Neuron (in vitro differentiated cells): ENCODE data around the gene CREB3L1.
A peak's percentile ranks its signal among the peaks of the same experiment; 100 is the strongest.

Experiments used
- H2AFZ ChIP-seq: one replicate; pipeline ENCODE4 v1.6.1; 2013; ENCODE audit warnings: low read depth, mild to moderate bottlenecking, inconsistent platforms, low read length, moderate library complexity
- H3K27me3 ChIP-seq: one replicate; pipeline ENCODE4 v1.6.1; 2013; ENCODE audit warnings: low read length; ENCODE audit not compliant: insufficient read depth
- H3K36me3 ChIP-seq: one replicate; pipeline ENCODE4 v1.6.1; 2013; ENCODE audit warnings: low read length; ENCODE audit not compliant: insufficient read depth
- H3K4me1 ChIP-seq: one replicate; pipeline ENCODE4 v1.6.1; 2013; ENCODE audit warnings: low read length; ENCODE audit not compliant: insufficient read depth
- H3K4me3 ChIP-seq: 2 replicates; pipeline ENCODE4 v1.5.1; 2013; ENCODE audit warnings: mild to moderate bottlenecking, low read length, moderate library complexity
- H3K9me3 ChIP-seq: one replicate; pipeline ENCODE4 v1.6.1; 2013; ENCODE audit warnings: low read length

Gene CREB3L1

GRCh38 chr11:46315033-46315738, 37.7 kb downstream of the CREB3L1 start:
- no peak overlapping the region for H3K4me3 ChIP-seq
- no peaks in the 10 kb centered on the region for H3K36me3 ChIP-seq
- no peaks in the 10 kb centered on the region for H3K4me1 ChIP-seq
- H3K27me3 ChIP-seq, result no peaks in the 10 kb centered on the region
- H2AFZ ChIP-seq, result no peak overlapping the region
- no peaks in the 10 kb centered on the region for H3K9me3 ChIP-seq

GRCh38 chr11:46315783-46316563, 38.5 kb downstream of the CREB3L1 start:
- Histone ChIP-seq H3K27me3 (no peaks in the 10 kb centered on the region), H3K4me3 (no peak overlapping the region), H2AFZ (no peak overlapping the region), H3K9me3 (no peaks in the 10 kb centered on the region), H3K4me1 (no peaks in the 10 kb centered on the region), H3K36me3 (no peaks in the 10 kb centered on the region)

- Histone ChIP-seq H3K9me3 (no peaks in the 10 kb centered on the region), H3K4me3 (no peak overlapping the region), H2AFZ (no peak overlapping the region), H3K4me1 (no peaks in the 10 kb centered on the region), H3K36me3 (no peaks in the 10 kb centered on the region), H3K27me3 (no peaks in the 10 kb centered on the region)
These were observed 41.6 kb downstream of the CREB3L1 start for GRCh38 chr11:46319074-46319453.

- Histone ChIP-seq H3K27me3 (peaks cover under 1% of the 10 kb centered on the region), H3K4me1 (no peaks in the 10 kb centered on the region), H3K36me3 (no peaks in the 10 kb centered on the region), H3K9me3 (no peaks in the 10 kb centered on the region), H2AFZ (no peak overlapping the region), H3K4me3 (no peak overlapping the region)
These were observed 44.3 kb downstream of the CREB3L1 start for GRCh38 chr11:46321757-46322156.

GRCh38 chr11:46322759-46323158, 45.3 kb downstream of the CREB3L1 start:
- Histone ChIP-seq H3K4me1 (no peaks in the 10 kb centered on the region), H3K9me3 (no peaks in the 10 kb centered on the region), H3K36me3 (no peaks in the 10 kb centered on the region), H2AFZ (no peak overlapping the region), H3K27me3 (peaks cover 3% of the 10 kb centered on the region), H3K4me3 (no peak overlapping the region)

GRCh38 chr11:46326813-46327416, 49.5 kb downstream of the CREB3L1 start:
- peaks cover 21% of the 10 kb centered on the region for H3K27me3 ChIP-seq
- no peak overlapping the region for H3K4me3 ChIP-seq
- peaks cover 24% of the 10 kb centered on the region for H3K4me1 ChIP-seq
- no peaks in the 10 kb centered on the region for H3K36me3 ChIP-seq
- H2AFZ ChIP-seq, result no peak overlapping the region
- no peaks in the 10 kb centered on the region for H3K9me3 ChIP-seq

GRCh38 chr11:46327829-46328228, 50.4 kb downstream of the CREB3L1 start:
- Histone ChIP-seq H3K4me3 (no peak overlapping the region), H3K36me3 (no peaks in the 10 kb centered on the region), H3K27me3 (peaks cover 30% of the 10 kb centered on the region), H3K9me3 (no peaks in the 10 kb centered on the region), H3K4me1 (peaks cover 32% of the 10 kb centered on the region), H2AFZ (no peak overlapping the region)

GRCh38 chr11:46330154-46330553, 52.7 kb downstream of the CREB3L1 start:
- Histone ChIP-seq H3K4me3 (no peak overlapping the region), H3K36me3 (no peaks in the 10 kb centered on the region), H3K27me3 (peaks cover 50% of the 10 kb centered on the region), H2AFZ (no peak overlapping the region), H3K9me3 (no peaks in the 10 kb centered on the region), H3K4me1 (peaks cover 32% of the 10 kb centered on the region)

GRCh38 chr11:46330563-46331281, 53.3 kb downstream of the CREB3L1 start:
- H3K4me3 ChIP-seq, result no peak overlapping the region
- H2AFZ ChIP-seq, result no peak overlapping the region
- peaks cover 53% of the 10 kb centered on the region for H3K27me3 ChIP-seq
- no peaks in the 10 kb centered on the region for H3K9me3 ChIP-seq
- H3K36me3 ChIP-seq, result no peaks in the 10 kb centered on the region
- peaks cover 36% of the 10 kb centered on the region for H3K4me1 ChIP-seq

GRCh38 chr11:46331282-46331984, 54.0 kb downstream of the CREB3L1 start:
- peaks cover 53% of the 10 kb centered on the region for H3K27me3 ChIP-seq
- H3K9me3 ChIP-seq, result no peaks in the 10 kb centered on the region
- H2AFZ ChIP-seq, result no peak overlapping the region
- peaks cover 38% of the 10 kb centered on the region for H3K4me1 ChIP-seq
- H3K4me3 ChIP-seq, result no peak overlapping the region
- H3K36me3 ChIP-seq, result no peaks in the 10 kb centered on the region

GRCh38 chr11:46332093-46332567, 54.7 kb downstream of the CREB3L1 start:
- H3K27me3 ChIP-seq, result peaks cover 50% of the 10 kb centered on the region
- no peaks in the 10 kb centered on the region for H3K36me3 ChIP-seq
- peaks cover 38% of the 10 kb centered on the region for H3K4me1 ChIP-seq
- peak overlapping the region; percentile 22 for H3K4me3 ChIP-seq
- no peaks in the 10 kb centered on the region for H3K9me3 ChIP-seq
- H2AFZ ChIP-seq, result no peak overlapping the region

- Histone ChIP-seq H2AFZ (peak overlapping the region; percentile 52), H3K4me3 (peak overlapping the region; percentile 22), H3K27me3 (peaks cover 50% of the 10 kb centered on the region), H3K9me3 (no peaks in the 10 kb centered on the region), H3K36me3 (no peaks in the 10 kb centered on the region), H3K4me1 (peaks cover 38% of the 10 kb centered on the region)
These were observed 55.3 kb downstream of the CREB3L1 start for GRCh38 chr11:46332568-46333393.
